DOHH2 (cell line): ENCODE results near the gene SDCCAG8.

Experiments
- EZH2phosphoT487 ChIP-seq: fragments of 200-600 bp; sonication (generic); IDR thresholded peaks from 2 replicates; pipeline ENCODE4 v1.6.1; 2017; ENCODE audit warnings: borderline replicate concordance, mild to moderate bottlenecking, antibody characterized with exemption, low read length, moderate library complexity, mixed read lengths
- TF ChIP-seq, protein P1 (sequence below): fragments of 200-600 bp; sonication (generic); IDR thresholded peaks from one replicate; pipeline ENCODE4 v1.5.1; 2014; ENCODE audit warnings: antibody characterized with exemption, mild to moderate bottlenecking, low read depth, low read length; ENCODE audit not compliant: poor library complexity, severe bottlenecking

DNA sequence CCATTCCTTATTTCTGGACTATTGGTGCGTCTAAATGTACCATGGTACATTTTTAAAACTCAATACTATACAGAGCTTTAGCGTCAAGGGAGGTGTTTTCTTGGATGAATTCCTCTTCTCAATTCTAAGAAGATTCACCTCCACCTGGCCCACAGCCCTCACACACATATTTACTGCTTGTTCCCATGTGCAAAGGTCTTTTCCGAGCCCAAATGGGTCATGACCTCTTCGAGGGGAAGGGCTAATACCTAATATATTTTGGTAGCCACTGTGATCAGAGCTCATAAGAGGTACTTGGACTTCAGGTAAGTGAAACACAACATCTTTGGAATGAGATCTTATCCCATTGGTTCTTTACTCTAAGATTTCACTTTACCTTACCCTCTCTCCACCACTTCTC lies 205.9 kb downstream of the SDCCAG8 start:
- TF ChIP-seq, protein P1, sequence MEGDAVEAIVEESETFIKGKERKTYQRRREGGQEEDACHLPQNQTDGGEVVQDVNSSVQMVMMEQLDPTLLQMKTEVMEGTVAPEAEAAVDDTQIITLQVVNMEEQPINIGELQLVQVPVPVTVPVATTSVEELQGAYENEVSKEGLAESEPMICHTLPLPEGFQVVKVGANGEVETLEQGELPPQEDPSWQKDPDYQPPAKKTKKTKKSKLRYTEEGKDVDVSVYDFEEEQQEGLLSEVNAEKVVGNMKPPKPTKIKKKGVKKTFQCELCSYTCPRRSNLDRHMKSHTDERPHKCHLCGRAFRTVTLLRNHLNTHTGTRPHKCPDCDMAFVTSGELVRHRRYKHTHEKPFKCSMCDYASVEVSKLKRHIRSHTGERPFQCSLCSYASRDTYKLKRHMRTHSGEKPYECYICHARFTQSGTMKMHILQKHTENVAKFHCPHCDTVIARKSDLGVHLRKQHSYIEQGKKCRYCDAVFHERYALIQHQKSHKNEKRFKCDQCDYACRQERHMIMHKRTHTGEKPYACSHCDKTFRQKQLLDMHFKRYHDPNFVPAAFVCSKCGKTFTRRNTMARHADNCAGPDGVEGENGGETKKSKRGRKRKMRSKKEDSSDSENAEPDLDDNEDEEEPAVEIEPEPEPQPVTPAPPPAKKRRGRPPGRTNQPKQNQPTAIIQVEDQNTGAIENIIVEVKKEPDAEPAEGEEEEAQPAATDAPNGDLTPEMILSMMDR = no peak
- no peak for TF ChIP-seq EZH2phosphoT487
